GM21381 (cell line): Measurements from ENCODE around the gene MRPL34.
"Not testable (repeated sequence)": the region's sequence is repeated elsewhere in the genome, so short reads cannot be mapped to it uniquely, and the experiment has no call there.

ENCODE experiments used
- ATAC-seq: cut with Tn5 transposase; IDR thresholded peaks from one replicate; pipeline ENCODE4 v1.9.1; 2021; ENCODE audit warnings: mild to moderate bottlenecking, moderate library complexity; ENCODE audit not compliant: unreplicated experiment

MRPL34 gene

GRCh38 chr19:17285415-17286135 is 20.1 kb upstream of the MRPL34 start:
- no peak for ATAC-seq

GRCh38 chr19:17286263-17286662 is 19.4 kb upstream of the MRPL34 start:
- no peak for ATAC-seq

- no peak for ATAC-seq
Observed at GRCh38 chr19:17286752-17287151, 18.9 kb upstream of the MRPL34 start.

- no peak for ATAC-seq
Observed at GRCh38 chr19:17289489-17289888, 16.2 kb upstream of the MRPL34 start.

GRCh38 chr19:17292301-17293074 is 13.2 kb upstream of the MRPL34 start:
- ATAC-seq, result peak; percentile 85

- no peak for ATAC-seq
Observed at GRCh38 chr19:17293605-17294004, 12.1 kb upstream of the MRPL34 start.

GRCh38 chr19:17294051-17294891 is 11.4 kb upstream of the MRPL34 start:
- no peak for ATAC-seq

GRCh38 chr19:17295551-17295950 is 10.1 kb upstream of the MRPL34 start:
- not testable (repeated sequence) for ATAC-seq

GRCh38 chr19:17296273-17296672 is 9.4 kb upstream of the MRPL34 start:
- ATAC-seq, result no peak

- ATAC-seq, result no peak
Observed at GRCh38 chr19:17296976-17297375, 8.7 kb upstream of the MRPL34 start.

- no peak for ATAC-seq
Observed at GRCh38 chr19:17300992-17301619, 4.6 kb upstream of the MRPL34 start.

GRCh38 chr19:17302391-17303166 is 3.1 kb upstream of the MRPL34 start:
- no peak for ATAC-seq

- peak; percentile 52 for ATAC-seq
Observed at GRCh38 chr19:17303167-17303939, 2.3 kb upstream of the MRPL34 start, which contains the start of gene ABHD8. TSS of gene ABHD8 (minus strand) at chr19:17303425. CDS start at chr19:17301616, 1,809 bp downstream.

GRCh38 chr19:17303940-17304267 is 1.8 kb upstream of the MRPL34 start:
- ATAC-seq, result no peak

- no peak for ATAC-seq
Observed at GRCh38 chr19:17304386-17305215, 1.1 kb upstream of the MRPL34 start.

GRCh38 chr19:17305216-17305516 is 506 bp upstream of the MRPL34 start:
- ATAC-seq, result no peak

- no peak for ATAC-seq
Observed at GRCh38 chr19:17306285-17306714, 628 bp downstream of the MRPL34 start.

- ATAC-seq, result no peak
Observed at GRCh38 chr19:17307876-17308377, 2.3 kb downstream of the MRPL34 start.
